SK-N-SH (cell line): ENCODE measurements around the gene TIMP2. TPM values are rescaled to one million over a fixed set of nuclear protein-coding genes. Genes with fewer than 3 reads are reported as not detected.

Source experiments
- CTCF ChIA-PET: fragments of 300-600, 350-600 bp; formaldehyde crosslinking; extraction: SDS; loops from one replicate; lab custom pipeline; 2021; lab: Yijun Ruan, JAX
- POLR2A ChIA-PET: fragments of 350-600 bp; sonication (Branson Sonifier 250); formaldehyde crosslinking; extraction: SDS; loops from one replicate; lab custom pipeline; 2020; ENCODE audit warnings: antibody characterized with exemption, inconsistent platforms; lab: Yijun Ruan, JAX
- DNase-seq: peaks from one replicate; pipeline ENCODE4 v3.0.0; 2012
- H2AFZ ChIP-seq: fragments of 200-600 bp; sonication (generic); 2 replicates; pipeline ENCODE4 v1.8.1; 2016; ENCODE audit warnings: antibody characterized with exemption, mild to moderate bottlenecking, low read depth
- H3F3A ChIP-seq: fragments of 200-600 bp; sonication (generic); replicated peaks from 2 replicates; pipeline ENCODE3; 2016; ENCODE audit warnings: antibody characterized with exemption, mild to moderate bottlenecking; ENCODE audit not compliant: insufficient read depth
- H3K27ac ChIP-seq, 2 experiments: fragments of 200-500 bp in 1 of 2; fragments of 200-600 bp in 1 of 2; sonication (Bioruptor generic) in 1 of 2; sonication (generic), shearing (Covaris generic) in 1 of 2; 2 replicates each; pipeline versions ENCODE4 v1.5.1 to v1.6.1; 2014 to 2016; ENCODE audit warnings: low read depth in 2 of 2, inconsistent platforms in 1 of 2, low read length in 1 of 2, mild to moderate bottlenecking in 1 of 2, mixed read lengths in 1 of 2
- H3K27me3 ChIP-seq: fragments of 200-600 bp; sonication (generic), shearing (Covaris generic); 2 replicates; pipeline ENCODE4 v1.6.1; 2016; ENCODE audit warnings: mixed run types; ENCODE audit not compliant: insufficient read depth
- H3K36me3 ChIP-seq, 2 experiments: fragments of 200-500 bp in 1 of 2; fragments of 200-600 bp in 1 of 2; sonication (Bioruptor generic) in 1 of 2; sonication (generic) in 1 of 2; replicated peaks in 1 of 2; 2 replicates each; pipeline versions ENCODE3 to v1.5.1; 2014 to 2016; ENCODE audit warnings: low read length in 1 of 2, mild to moderate bottlenecking in 1 of 2; ENCODE audit not compliant: insufficient read depth in 2 of 2, control insufficient read depth in 1 of 2
- H3K4me1 ChIP-seq, 2 experiments: fragments of 200-500 bp in 1 of 2; fragments of 200-600 bp in 1 of 2; sonication (Bioruptor generic) in 1 of 2; sonication (generic), shearing (Covaris generic) in 1 of 2; 2 replicates each; pipeline versions ENCODE4 v1.5.1 to v1.6.1; 2014 to 2016; ENCODE audit warnings: low read depth in 1 of 2, low read length in 1 of 2, mixed run types in 1 of 2; ENCODE audit not compliant: insufficient read depth in 2 of 2, control insufficient read depth in 1 of 2
- H3K4me2 ChIP-seq: fragments of 200-600 bp; sonication (generic), shearing (Covaris generic); 2 replicates; pipeline ENCODE4 v1.6.1; 2017; ENCODE audit warnings: mixed run types
- H3K4me3 ChIP-seq, 2 experiments: fragments of 200-500 bp in 1 of 2; fragments of 200-600 bp in 1 of 2; sonication (Bioruptor generic) in 1 of 2; sonication (generic), shearing (Covaris generic) in 1 of 2; 2 replicates each; pipeline versions ENCODE4 v1.5.1 to v1.8.1; 2014 to 2016; ENCODE audit warnings: low read depth in 2 of 2, inconsistent platforms in 1 of 2, low read length in 1 of 2, mild to moderate bottlenecking in 1 of 2, mixed read lengths in 1 of 2, moderate library complexity in 1 of 2
- H3K79me2 ChIP-seq: fragments of 200-600 bp; sonication (generic); 2 replicates; pipeline ENCODE4 v1.8.1; 2017; ENCODE audit warnings: mild to moderate bottlenecking; ENCODE audit not compliant: insufficient read depth
- H3K9ac ChIP-seq: fragments of 200-600 bp; sonication (generic); 2 replicates; pipeline ENCODE4 v1.6.1; 2017; ENCODE audit warnings: mixed run types
- H3K9me2 ChIP-seq: fragments of 200-600 bp; sonication (generic); 2 replicates; pipeline ENCODE4 v1.6.1; 2017; ENCODE audit warnings: mixed run types
- H3K9me3 ChIP-seq: fragments of 200-600 bp; sonication (generic); 2 replicates; pipeline ENCODE4 v1.6.1; 2017; ENCODE audit warnings: mixed run types, mild to moderate bottlenecking, moderate library complexity
- H4K20me1 ChIP-seq: fragments of 200-600 bp; sonication (generic); 2 replicates; pipeline ENCODE4 v1.6.1; 2017; ENCODE audit warnings: mild to moderate bottlenecking, mixed run types; ENCODE audit not compliant: insufficient read depth
- EP300 ChIP-seq, 2 experiments: IDR thresholded peaks; 2 replicates each; pipeline versions ENCODE4 v1.4.0 to v1.6.1; 2012; ENCODE audit warnings: borderline replicate concordance in 1 of 2, low read depth in 1 of 2, low read length in 1 of 2
- EZH2phosphoT487 ChIP-seq: fragments of 200-600 bp; sonication (generic); IDR thresholded peaks from 2 replicates; pipeline ENCODE4 v1.6.1; 2017; ENCODE audit warnings: low read depth, mixed run types, mild to moderate bottlenecking, antibody characterized with exemption, moderate library complexity, borderline replicate concordance
- FOSL2 ChIP-seq: IDR thresholded peaks from 2 replicates; pipeline ENCODE4 v1.4.0; 2012; ENCODE audit warnings: low read depth, mild to moderate bottlenecking, moderate library complexity, borderline replicate concordance
- GABPA ChIP-seq: IDR thresholded peaks from 2 replicates; pipeline ENCODE4 v1.4.0; 2012; ENCODE audit warnings: low read depth, mild to moderate bottlenecking
- JUND ChIP-seq: IDR thresholded peaks from 2 replicates; pipeline ENCODE4 v1.4.0; 2012
- MEF2A ChIP-seq: IDR thresholded peaks from 2 replicates; pipeline ENCODE4 v1.4.0; 2012; ENCODE audit warnings: low read depth, borderline replicate concordance
- MXI1 ChIP-seq: IDR thresholded peaks from 2 replicates; pipeline ENCODE4 v1.6.1; 2012; ENCODE audit warnings: mild to moderate bottlenecking, low read depth, low read length, improper control_type of control experiment
- NFIC ChIP-seq: IDR thresholded peaks from 2 replicates; pipeline ENCODE4 v1.4.0; 2012; ENCODE audit warnings: borderline replicate concordance
- NRF1 ChIP-seq: IDR thresholded peaks from 2 replicates; pipeline ENCODE4 v1.6.1; 2012; ENCODE audit warnings: low read depth, mild to moderate bottlenecking, low read length
- RCOR1 ChIP-seq: fragments of 150-350 bp; IDR thresholded peaks from 2 replicates; pipeline ENCODE4 v1.6.1; 2017; ENCODE audit warnings: antibody characterized with exemption, low read length
- RXRA ChIP-seq: IDR thresholded peaks from 2 replicates; pipeline ENCODE4 v1.4.0; 2012; ENCODE audit warnings: low read depth, mild to moderate bottlenecking, borderline replicate concordance
- TCF12 ChIP-seq: IDR thresholded peaks from 2 replicates; pipeline ENCODE4 v1.4.0; 2012
- WGBS: methylation state at CpG from one replicate; pipeline ENCODE4 v1.1.6; 2017; ENCODE audit warnings: low lambda C conversion rate; 5-methylcytosine and 5-hydroxymethylcytosine counted together
- polyA plus RNA-seq, 3 experiments: library from polyadenylated mRNA; depleted of rRNA; stranded (reverse); fragments of >200 nt; gene quantifications; 2 replicates each; pipeline ENCODE4 v1.2.3, GENCODE V29; 2012
- TF ChIP-seq, protein P1 (sequence below): IDR thresholded peaks from 2 replicates; pipeline ENCODE4 v1.4.0; 2012; ENCODE audit warnings: low read depth
- TF ChIP-seq, protein P2 (sequence below): fragments of 200-600 bp; sonication (generic); IDR thresholded peaks from 2 replicates; pipeline ENCODE4 v1.6.1; 2017; ENCODE audit warnings: antibody characterized with exemption, mild to moderate bottlenecking, moderate library complexity
- TF ChIP-seq, protein P3 (sequence below): IDR thresholded peaks from 2 replicates; pipeline ENCODE4 v1.6.1; 2012; ENCODE audit warnings: mild to moderate bottlenecking, low read depth, low read length, moderate library complexity

The TIMP2 gene
- polyA plus RNA-seq, 1 of the 3 experiments (the other 2 are of a cell fraction): 441 TPM

DNA sequence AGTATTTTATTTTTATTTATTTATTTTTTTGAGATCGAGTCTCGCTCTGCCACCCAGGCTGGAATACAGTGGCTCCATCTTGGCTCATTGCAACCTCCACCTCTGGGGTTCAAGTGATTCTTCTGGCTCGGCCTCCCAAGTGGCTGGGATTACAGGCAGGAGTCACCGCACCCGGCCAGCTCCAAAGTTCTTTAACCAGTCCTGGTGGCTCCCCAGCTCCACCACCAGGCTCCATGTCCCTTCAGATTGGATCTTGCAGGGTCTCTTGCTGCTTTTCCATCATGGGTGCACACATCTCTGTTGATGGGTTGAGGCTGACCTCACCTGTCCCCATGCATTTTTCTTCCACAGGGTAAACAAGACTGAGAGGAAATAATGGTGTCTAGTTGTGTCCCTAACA is 76.2 kb downstream of the TIMP2 start:
- Histone ChIP-seq H3K9me2 (no peaks in the 10 kb centered on the region), H3K4me1 (no peaks in the 10 kb centered on the region), H3K9me3 (no peaks in the 10 kb centered on the region), H3K79me2 (no peaks in the 10 kb centered on the region), H3F3A (peaks cover 39% of the 10 kb centered on the region), H3K27me3 (no peaks in the 10 kb centered on the region), H3K27ac (no peak overlapping the region), H3K9ac (no peak overlapping the region), H3K4me3 (no peak overlapping the region), H4K20me1 (no peaks in the 10 kb centered on the region), H3K4me2 (no peak overlapping the region), H2AFZ (no peak overlapping the region), H3K36me3 (peaks cover 14 to 18% of the 10 kb centered on the region in 2 experiments)
- TF ChIP-seq MEF2A: no peak
- no peak for TF ChIP-seq RXRA
- no peak for TF ChIP-seq GABPA
- no peak for TF ChIP-seq NRF1
- TF ChIP-seq NFIC: no peak
- no peak for TF ChIP-seq EZH2phosphoT487
- TF ChIP-seq FOSL2: no peak
- TF ChIP-seq TCF12: no peak
- no peak for TF ChIP-seq EP300 (IDR thresholded peaks at IDR 0.05; ENCODE audit: borderline replicate concordance in 1 of 2, low read depth in 1 of 2, low read length in 1 of 2)
- TF ChIP-seq, protein P1, sequence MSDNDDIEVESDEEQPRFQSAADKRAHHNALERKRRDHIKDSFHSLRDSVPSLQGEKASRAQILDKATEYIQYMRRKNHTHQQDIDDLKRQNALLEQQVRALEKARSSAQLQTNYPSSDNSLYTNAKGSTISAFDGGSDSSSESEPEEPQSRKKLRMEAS: no peak
- TF ChIP-seq, protein P2, sequence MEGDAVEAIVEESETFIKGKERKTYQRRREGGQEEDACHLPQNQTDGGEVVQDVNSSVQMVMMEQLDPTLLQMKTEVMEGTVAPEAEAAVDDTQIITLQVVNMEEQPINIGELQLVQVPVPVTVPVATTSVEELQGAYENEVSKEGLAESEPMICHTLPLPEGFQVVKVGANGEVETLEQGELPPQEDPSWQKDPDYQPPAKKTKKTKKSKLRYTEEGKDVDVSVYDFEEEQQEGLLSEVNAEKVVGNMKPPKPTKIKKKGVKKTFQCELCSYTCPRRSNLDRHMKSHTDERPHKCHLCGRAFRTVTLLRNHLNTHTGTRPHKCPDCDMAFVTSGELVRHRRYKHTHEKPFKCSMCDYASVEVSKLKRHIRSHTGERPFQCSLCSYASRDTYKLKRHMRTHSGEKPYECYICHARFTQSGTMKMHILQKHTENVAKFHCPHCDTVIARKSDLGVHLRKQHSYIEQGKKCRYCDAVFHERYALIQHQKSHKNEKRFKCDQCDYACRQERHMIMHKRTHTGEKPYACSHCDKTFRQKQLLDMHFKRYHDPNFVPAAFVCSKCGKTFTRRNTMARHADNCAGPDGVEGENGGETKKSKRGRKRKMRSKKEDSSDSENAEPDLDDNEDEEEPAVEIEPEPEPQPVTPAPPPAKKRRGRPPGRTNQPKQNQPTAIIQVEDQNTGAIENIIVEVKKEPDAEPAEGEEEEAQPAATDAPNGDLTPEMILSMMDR: no peak
- no peak for TF ChIP-seq MXI1
- TF ChIP-seq RCOR1: no peak
- no peak for TF ChIP-seq JUND
- WGBS: 96% methylated on average over 5 of the region's 5 CpGs
- ChIA-PET CTCF (interaction anchor here (2.6 kb wide), 1 partner anchor 17 kb away, joined by 13 read pairs; no protein-coding TSS in a partner anchor), POLR2A (no interaction called here)
- DNase-seq: no peak

DNA sequence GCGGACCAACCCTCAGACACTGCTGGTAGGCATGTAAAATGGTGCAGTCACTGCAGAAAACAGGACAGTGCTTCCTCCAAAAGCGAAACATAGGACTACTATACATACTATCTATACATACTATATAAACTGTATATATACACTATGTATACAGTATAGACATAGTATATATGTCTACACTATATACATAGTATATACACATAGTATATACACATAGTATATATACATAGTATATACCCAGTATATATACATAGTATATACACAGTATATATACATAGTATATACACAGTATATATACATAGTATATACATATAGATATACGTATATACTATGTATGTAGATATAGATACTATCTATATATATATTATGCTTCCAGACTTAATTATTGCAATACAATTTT is 78.1 kb downstream of the TIMP2 start:
- Histone ChIP-seq H3K4me2 (no peak overlapping the region), H3K27me3 (no peaks in the 10 kb centered on the region), H3K27ac (no peak overlapping the region), H4K20me1 (no peaks in the 10 kb centered on the region), H3K9me3 (no peaks in the 10 kb centered on the region), H3K79me2 (no peaks in the 10 kb centered on the region), H3K4me3 (no peak overlapping the region), H3K9me2 (no peaks in the 10 kb centered on the region), H3K36me3 (no peaks in the 10 kb centered on the region), H2AFZ (no peak overlapping the region), H3K4me1 (no peaks in the 10 kb centered on the region; a peak in 1 of 4 replicates), H3K9ac (no peak overlapping the region), H3F3A (peaks cover 20% of the 10 kb centered on the region)
- ChIA-PET CTCF (interaction anchor here (0.7 to 2.6 kb wide), 3 partner anchors 19 to 124 kb away, joined by 3 to 13 read pairs (median 3); no protein-coding TSS in a partner anchor), POLR2A (no interaction called here)
- WGBS: 98% methylated on average over 3 of the region's 3 CpGs
- DNase-seq: no peak
- TF ChIP-seq, protein P3, sequence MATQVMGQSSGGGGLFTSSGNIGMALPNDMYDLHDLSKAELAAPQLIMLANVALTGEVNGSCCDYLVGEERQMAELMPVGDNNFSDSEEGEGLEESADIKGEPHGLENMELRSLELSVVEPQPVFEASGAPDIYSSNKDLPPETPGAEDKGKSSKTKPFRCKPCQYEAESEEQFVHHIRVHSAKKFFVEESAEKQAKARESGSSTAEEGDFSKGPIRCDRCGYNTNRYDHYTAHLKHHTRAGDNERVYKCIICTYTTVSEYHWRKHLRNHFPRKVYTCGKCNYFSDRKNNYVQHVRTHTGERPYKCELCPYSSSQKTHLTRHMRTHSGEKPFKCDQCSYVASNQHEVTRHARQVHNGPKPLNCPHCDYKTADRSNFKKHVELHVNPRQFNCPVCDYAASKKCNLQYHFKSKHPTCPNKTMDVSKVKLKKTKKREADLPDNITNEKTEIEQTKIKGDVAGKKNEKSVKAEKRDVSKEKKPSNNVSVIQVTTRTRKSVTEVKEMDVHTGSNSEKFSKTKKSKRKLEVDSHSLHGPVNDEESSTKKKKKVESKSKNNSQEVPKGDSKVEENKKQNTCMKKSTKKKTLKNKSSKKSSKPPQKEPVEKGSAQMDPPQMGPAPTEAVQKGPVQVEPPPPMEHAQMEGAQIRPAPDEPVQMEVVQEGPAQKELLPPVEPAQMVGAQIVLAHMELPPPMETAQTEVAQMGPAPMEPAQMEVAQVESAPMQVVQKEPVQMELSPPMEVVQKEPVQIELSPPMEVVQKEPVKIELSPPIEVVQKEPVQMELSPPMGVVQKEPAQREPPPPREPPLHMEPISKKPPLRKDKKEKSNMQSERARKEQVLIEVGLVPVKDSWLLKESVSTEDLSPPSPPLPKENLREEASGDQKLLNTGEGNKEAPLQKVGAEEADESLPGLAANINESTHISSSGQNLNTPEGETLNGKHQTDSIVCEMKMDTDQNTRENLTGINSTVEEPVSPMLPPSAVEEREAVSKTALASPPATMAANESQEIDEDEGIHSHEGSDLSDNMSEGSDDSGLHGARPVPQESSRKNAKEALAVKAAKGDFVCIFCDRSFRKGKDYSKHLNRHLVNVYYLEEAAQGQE: no peak
